Body of pancreas (tissue), 4 donors: Measurements from ENCODE around the gene FRMPD2. TPM values are rescaled to one million over a fixed set of nuclear protein-coding genes. Genes with fewer than 3 reads are reported as not detected.

Experiments
- ATAC-seq: fragments of 150-250 bp; one replicate; pipeline ENCODE4 v1.9.1; 2016
- DNase-seq, 4 donors: peaks; one replicate each; pipeline ENCODE4 v3.0.0-alpha.2; 2019
- H3K27ac ChIP-seq, 4 donors: fragments of 200-600 bp; sonication (generic); 1 replicate in 3 of 4; 2 replicates in 1 of 4; pipeline versions ENCODE4 v1.5.1 to v1.6.1; 2016 to 2019; ENCODE audit warnings: mild to moderate bottlenecking in 1 of 4, mixed read lengths in 1 of 4, moderate library complexity in 1 of 4
- H3K27me3 ChIP-seq, 2 donors: fragments of 200-600 bp; sonication (generic); one replicate each; pipeline ENCODE4 v1.6.0; 2016; ENCODE audit warnings: mild to moderate bottlenecking in 1 of 2
- H3K36me3 ChIP-seq, 2 donors: fragments of 200-600 bp; sonication (generic); replicated peaks in 1 of 2; 2 replicates each; pipeline ENCODE4 v1.5.1; 2016; ENCODE audit warnings: low read depth in 2 of 2; ENCODE audit not compliant: insufficient read depth in 1 of 2
- H3K4me1 ChIP-seq: fragments of 200-600 bp; sonication (generic); one replicate; pipeline ENCODE4 v1.6.0; 2016
- H3K4me3 ChIP-seq, 2 donors: fragments of 200-600 bp; sonication (generic); 1 replicate in 1 of 2; 2 replicates in 1 of 2; pipeline ENCODE4 v1.5.1; 2016 to 2019
- H3K9me3 ChIP-seq, 3 donors: fragments of 200-600 bp; sonication (generic); 1 replicate in 2 of 3; 2 replicates in 1 of 3; pipeline ENCODE4 v1.5.1; 2016
- CTCF ChIP-seq, 7 experiments: fragments of 450-650 bp in 4 of 7; fragments of 200-600 bp in 3 of 7; sonication (generic) in 3 of 7; IDR thresholded peaks; one replicate each; pipeline ENCODE4 v1.5.1; 2016 to 2019; ENCODE audit warnings: antibody characterized with exemption in 7 of 7
- POLR2A ChIP-seq, 3 donors: fragments of 450-650 bp; IDR thresholded peaks; one replicate each; pipeline ENCODE4 v1.6.1; 2016; ENCODE audit warnings: antibody characterized with exemption in 3 of 3, mild to moderate bottlenecking in 2 of 3
- WGBS, 2 donors: methylation state at CpG; one replicate each; pipeline ENCODE4 v1.1.5; 2017; 5-methylcytosine and 5-hydroxymethylcytosine counted together
- intact Hi-C: fragments of 100-400 bp; cut with DNase I; formaldehyde crosslinking; loops from one replicate; pipeline ENCODE4 v1.15.1; 2023
- total RNA-seq, 2 donors: library from RNA; depleted of rRNA; stranded (reverse); fragments of >200 nt; gene quantifications; one replicate each; pipeline ENCODE4 v1.1.0, GENCODE V29; 2016

FRMPD2 gene
- total RNA-seq, 2 donors from 2014 or later, result not detected

- ATAC-seq, result no peak
- no peak for TF ChIP-seq POLR2A (IDR thresholded peaks at IDR 0.05)
- no peak for TF ChIP-seq CTCF (IDR thresholded peaks at IDR 0.05)
- H3K27me3 ChIP-seq, result no peaks in the 10 kb centered on the region
- no peaks in the 10 kb centered on the region for H3K4me1 ChIP-seq
- H3K4me3 ChIP-seq, result no peak overlapping the region
- H3K27ac ChIP-seq, result no peak overlapping the region
- no peaks in the 10 kb centered on the region for H3K36me3 ChIP-seq
- WGBS, 2 donors, result 65 to 68% methylated on average over 9 of the region's 9 CpGs
- intact Hi-C loops, result no loop called here
- no peak for DNase-seq
- H3K9me3 ChIP-seq, result no peaks in the 10 kb centered on the region
Measured at GRCh38 chr10:48238826-48239520, 35.5 kb downstream of the FRMPD2 start.

- intact Hi-C loops, result no loop called here
- Histone ChIP-seq H3K9me3 (no peaks in the 10 kb centered on the region), H3K27me3 (no peaks in the 10 kb centered on the region), H3K4me1 (no peaks in the 10 kb centered on the region), H3K36me3 (no peaks in the 10 kb centered on the region), H3K27ac (no peak overlapping the region), H3K4me3 (no peak overlapping the region)
- WGBS, 2 donors, result 89 to 91% methylated on average over 15 to 16 of the region's 16 CpGs
- no peak for DNase-seq
- ATAC-seq, result no peak
- TF ChIP-seq CTCF (IDR thresholded peaks at IDR 0.05) (no peak), POLR2A (IDR thresholded peaks at IDR 0.05) (no peak)
Measured at GRCh38 chr10:48237259-48238250, 36.9 kb downstream of the FRMPD2 start.

GRCh38 chr10:48236199-48236621, 38.3 kb downstream of the FRMPD2 start:
- Histone ChIP-seq H3K4me3 (no peak overlapping the region), H3K27ac (no peak overlapping the region), H3K4me1 (no peaks in the 10 kb centered on the region), H3K36me3 (no peaks in the 10 kb centered on the region), H3K9me3 (no peaks in the 10 kb centered on the region), H3K27me3 (no peaks in the 10 kb centered on the region)
- WGBS, 2 donors, result 84 to 91% methylated on average over 6 of the region's 6 CpGs
- no peak for DNase-seq
- no peak for ATAC-seq
- intact Hi-C loops, result no loop called here
- TF ChIP-seq POLR2A (IDR thresholded peaks at IDR 0.05), result no peak
- no peak for TF ChIP-seq CTCF (IDR thresholded peaks at IDR 0.05)

GRCh38 chr10:48235501-48235900, 39.0 kb downstream of the FRMPD2 start:
- no peaks in the 10 kb centered on the region for H3K36me3 ChIP-seq
- intact Hi-C loops, result no loop called here
- DNase-seq, result no peak
- no peaks in the 10 kb centered on the region for H3K4me1 ChIP-seq
- WGBS, 2 donors, result 84 to 86% methylated on average over 4 of the region's 4 CpGs
- TF ChIP-seq POLR2A (IDR thresholded peaks at IDR 0.05) (no peak), CTCF (IDR thresholded peaks at IDR 0.05) (no peak)
- no peaks in the 10 kb centered on the region for H3K27me3 ChIP-seq
- no peaks in the 10 kb centered on the region for H3K9me3 ChIP-seq
- H3K4me3 ChIP-seq, result no peak overlapping the region
- no peak for ATAC-seq
- no peak overlapping the region for H3K27ac ChIP-seq
